ENCODE data around the gene THSD4.

THSD4 gene

DNA sequence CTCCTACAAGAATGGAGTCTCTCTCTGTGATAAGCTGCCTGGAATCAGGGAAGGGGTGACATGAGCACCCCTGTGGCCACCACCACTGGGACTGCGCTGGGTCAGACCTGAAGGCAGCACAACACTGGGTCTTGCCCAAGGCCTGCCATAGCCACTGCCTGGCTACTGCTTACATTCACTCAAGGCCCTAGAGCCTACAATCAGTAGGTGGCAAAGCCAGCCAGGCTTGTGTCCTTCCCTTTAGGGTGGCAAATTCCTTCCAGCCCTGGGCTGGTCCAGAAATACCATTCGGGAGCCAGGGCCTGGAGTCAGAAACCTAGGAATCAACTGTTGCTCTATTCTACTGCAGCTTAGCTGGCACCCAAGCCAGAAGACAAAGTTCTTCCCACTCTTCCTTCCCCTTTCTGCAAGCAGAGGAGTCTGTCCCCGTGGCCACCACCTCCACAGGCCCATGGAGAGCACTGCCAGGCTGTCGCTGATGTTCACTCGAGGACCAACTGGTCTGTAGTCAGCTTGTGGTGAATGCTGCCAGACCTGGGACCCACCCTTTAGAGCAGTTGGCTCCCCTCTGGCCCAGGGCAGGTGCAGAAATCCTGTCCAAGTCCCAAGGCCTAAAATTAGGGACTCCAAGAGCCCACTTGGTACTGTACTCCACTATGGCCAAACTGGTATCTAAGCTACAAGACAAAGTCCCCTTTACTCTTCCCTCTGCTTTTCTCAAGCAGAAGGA is 307.4 kb downstream of the THSD4 start:
- H3K27ac ChIP-seq: no peak overlapping the region
- no peak for TF ChIP-seq ZFX (IDR thresholded peaks at IDR 0.05)
- no peak for TF ChIP-seq CTCF (conservative IDR thresholded peaks at IDR 0.05)

DNA sequence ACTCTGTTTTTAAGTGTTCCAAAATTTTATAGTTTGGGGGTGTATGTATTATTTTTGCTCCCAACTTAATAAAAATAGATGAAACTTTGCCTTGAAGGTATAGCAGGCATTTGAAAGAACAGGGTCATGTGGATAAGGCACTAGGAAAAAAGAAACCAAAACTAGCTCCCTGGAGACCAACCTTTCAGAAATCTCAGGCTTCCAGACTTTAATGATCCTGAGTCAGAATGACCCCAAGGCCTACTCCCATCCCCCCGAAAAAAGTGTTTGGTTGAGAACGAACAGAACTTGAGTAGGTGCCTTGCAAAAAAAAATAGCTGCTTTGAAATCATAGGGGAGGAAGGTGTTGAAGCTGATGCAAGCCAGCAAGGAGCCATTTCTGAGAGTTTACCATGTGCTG is 309.5 kb downstream of the THSD4 start:
- no peak for TF ChIP-seq CTCF (conservative IDR thresholded peaks at IDR 0.05)
- no peak for TF ChIP-seq ZFX (IDR thresholded peaks at IDR 0.05)
- H3K27ac ChIP-seq: no peak overlapping the region

GRCh38 chr15:71425388-71425787 is 310.1 kb downstream of the THSD4 start:
- no peak for TF ChIP-seq CTCF (conservative IDR thresholded peaks at IDR 0.05)
- TF ChIP-seq ZFX (IDR thresholded peaks at IDR 0.05): no peak
- H3K27ac ChIP-seq: no peak overlapping the region

- no peak overlapping the region for H3K27ac ChIP-seq
- TF ChIP-seq CTCF (conservative IDR thresholded peaks at IDR 0.05): no peak
- TF ChIP-seq ZFX (IDR thresholded peaks at IDR 0.05): no peak
Observed at GRCh38 chr15:71426792-71427191, 311.5 kb downstream of the THSD4 start.

- TF ChIP-seq CTCF (conservative IDR thresholded peaks at IDR 0.05): no peak
- no peak for TF ChIP-seq ZFX (IDR thresholded peaks at IDR 0.05)
Observed at GRCh38 chr15:71430782-71431181, 315.5 kb downstream of the THSD4 start.

GRCh38 chr15:71431343-71432336 is 316.4 kb downstream of the THSD4 start:
- H3K27ac ChIP-seq: no peak overlapping the region
- no peak for TF ChIP-seq CTCF (conservative IDR thresholded peaks at IDR 0.05)

More at GRCh38 chr15:71430782-71431181, 315.5 kb downstream of the THSD4 start:
- no peak overlapping the region for H3K27ac ChIP-seq

DNA sequence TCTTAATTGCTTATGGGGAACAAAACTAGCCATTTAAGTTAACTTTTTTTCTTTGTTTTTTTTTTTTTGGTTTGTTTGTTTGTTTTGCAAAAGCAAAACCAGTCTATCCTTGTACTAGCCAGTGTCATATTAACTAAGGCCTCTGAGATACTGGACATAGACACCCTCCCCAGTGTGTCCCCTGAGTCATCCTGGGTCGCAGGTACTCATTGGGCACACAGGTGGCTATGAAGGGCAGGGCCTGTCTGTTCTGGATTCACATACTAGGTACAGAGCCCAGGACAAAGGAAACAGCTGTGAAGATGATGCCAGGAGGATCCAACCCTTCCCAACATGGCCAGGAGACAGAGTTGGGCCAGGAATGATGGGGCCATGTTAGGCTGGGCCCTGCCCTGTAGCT is 318.1 kb downstream of the THSD4 start:
- TF ChIP-seq CTCF (conservative IDR thresholded peaks at IDR 0.05) (no peak), ZFX (IDR thresholded peaks at IDR 0.05) (no peak)
- H3K27ac ChIP-seq: no peak overlapping the region

Data from C4-2B (cell line).